Measurements from ENCODE around the gene LCMT1.

GRCh38 chr16:25083065-25083464, 28.5 kb upstream of the LCMT1 start:
- TF ChIP-seq CTCF (IDR thresholded peaks at IDR 0.05) (no peak), POLR2A (IDR thresholded peaks at IDR 0.05) (no peak)

Data from testis (tissue), 2 donors.